HG02678 (cell line): ENCODE data around the gene RNF224.
A peak's percentile ranks its signal among the peaks of the same experiment; 100 is the strongest.

Source experiments
- ATAC-seq: cut with Tn5 transposase; IDR thresholded peaks from one replicate; pipeline ENCODE4 v1.9.1; 2021; ENCODE audit warnings: mild to moderate bottlenecking, moderate library complexity; ENCODE audit not compliant: unreplicated experiment

RNF224 gene

DNA sequence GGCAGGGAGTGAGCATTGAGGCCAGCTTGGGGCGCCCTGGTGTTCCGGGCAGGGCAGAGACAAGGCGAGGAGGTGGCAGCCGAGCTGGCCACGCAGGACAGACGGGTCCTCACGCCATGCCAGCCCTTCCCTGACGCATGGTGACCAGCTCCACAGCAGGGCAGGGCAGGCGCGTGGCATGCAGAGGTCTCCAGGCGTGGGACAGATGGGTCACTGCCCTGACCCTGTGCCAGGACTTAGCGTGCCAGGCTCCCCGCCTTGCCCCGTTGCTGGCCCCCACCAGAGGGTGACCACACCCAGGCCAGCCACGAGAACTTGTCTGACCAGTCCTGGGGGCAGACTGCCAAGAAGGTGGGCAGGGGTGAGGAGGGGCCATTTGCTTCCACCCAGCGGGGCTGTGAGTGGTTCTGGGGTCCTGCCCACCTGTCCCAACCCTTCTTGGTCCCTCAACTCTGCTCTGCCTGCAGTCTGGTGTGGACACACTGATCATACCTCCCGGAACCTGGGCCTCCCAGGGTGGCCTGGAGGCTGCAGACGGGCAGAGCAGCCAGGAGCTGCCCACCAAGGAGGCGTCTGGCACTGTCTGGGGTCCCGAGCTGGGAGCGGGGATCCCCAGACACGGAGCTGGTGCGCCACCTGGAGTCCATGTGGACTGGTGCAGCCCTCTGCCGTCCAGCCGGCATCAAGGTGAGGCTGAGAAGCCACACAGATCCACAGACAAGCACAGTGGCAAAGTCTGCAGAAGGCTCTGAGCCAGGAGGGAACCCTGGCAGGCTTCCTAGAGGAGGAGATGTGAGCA lies at the start of gene RNF224:
RNF224 (plus strand) TSS at position 449 of the 799 bp plus-strand sequence. CDS start 834 bp downstream, outside the sequence.
- ATAC-seq: no peak

DNA sequence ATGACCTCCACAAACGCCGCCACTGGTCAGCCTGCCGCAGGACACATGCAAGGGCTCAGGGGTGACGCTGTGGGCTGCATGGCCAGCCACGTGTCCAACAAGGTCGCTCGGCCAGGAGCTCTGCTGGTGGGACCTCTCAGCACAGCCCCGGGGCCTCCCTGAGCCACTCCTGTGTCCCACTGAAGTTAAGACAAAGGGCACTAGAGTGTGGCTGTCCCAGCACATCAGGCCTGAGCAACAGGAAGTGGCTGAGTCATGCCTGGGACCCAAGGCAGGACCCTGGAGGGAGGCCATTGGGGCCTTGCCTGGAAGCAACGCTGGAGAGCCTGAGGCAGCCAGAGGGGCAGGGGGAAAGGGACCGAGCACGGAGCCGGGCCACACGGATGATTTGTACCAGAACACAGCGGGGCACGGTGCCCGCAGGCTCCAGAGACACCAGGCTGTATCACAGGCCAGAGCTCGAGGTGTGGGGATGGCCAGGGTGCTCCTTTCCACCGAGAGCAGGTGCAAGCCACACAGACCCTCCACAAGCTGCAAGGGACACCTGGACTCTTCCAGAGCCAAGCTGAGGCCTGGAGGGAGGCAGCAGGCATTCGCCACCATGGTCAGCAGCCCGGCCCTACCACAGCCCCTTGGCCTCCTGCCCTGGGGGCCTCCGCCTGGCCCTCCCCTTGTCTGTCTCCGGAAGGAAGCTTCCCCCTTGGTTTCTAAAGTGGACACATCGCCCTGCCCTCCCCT lies 48.9 kb upstream of the RNF224 start:
- no peak for ATAC-seq

GRCh38 chr9:137178939-137179630 lies 48.2 kb upstream of the RNF224 start:
- ATAC-seq: no peak

DNA sequence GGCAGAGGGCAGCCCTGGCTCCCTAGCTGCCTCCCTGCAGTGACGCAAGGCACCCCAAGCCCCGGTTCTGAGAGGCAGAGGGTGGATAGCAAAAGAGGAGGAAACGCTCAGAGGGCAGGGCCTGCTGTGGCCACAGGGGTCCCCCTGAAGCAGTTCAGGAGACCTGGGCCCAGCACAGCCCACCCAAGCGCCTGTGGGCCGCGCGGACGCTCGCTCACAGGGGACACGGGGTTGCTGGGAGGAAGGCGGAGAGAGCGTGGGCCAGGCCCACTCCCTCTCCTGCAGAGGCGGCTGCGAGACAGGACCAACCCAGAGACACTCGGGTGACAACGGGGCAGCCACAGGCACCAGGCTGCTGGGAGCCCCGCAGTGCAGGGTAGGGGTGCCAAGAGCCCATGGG lies 47.5 kb upstream of the RNF224 start:
- no peak for ATAC-seq

GRCh38 chr9:137180491-137180890 lies 46.8 kb upstream of the RNF224 start:
- no peak for ATAC-seq

DNA sequence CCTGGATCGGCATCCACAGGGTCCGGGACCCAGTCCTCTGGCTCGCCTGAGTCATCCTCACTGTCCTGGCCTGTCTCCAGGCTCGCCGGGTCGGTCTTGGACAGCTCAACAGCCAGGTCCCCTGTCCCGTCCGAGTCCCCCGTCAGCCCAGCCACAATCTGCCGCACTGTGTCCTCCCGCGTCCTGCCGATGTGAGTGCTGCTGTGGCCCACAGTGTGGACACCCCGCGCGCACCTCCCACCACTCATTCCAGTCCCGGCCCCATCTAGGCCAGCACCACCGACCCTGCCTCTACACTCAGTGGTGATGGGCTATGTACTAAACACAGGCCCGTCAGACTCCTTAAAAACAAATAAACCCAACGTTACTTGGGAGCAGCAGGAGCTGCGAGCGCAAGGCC lies 45.6 kb upstream of the RNF224 start:
- no peak for ATAC-seq

- no peak for ATAC-seq
Observed at GRCh38 chr9:137182836-137183235, 44.5 kb upstream of the RNF224 start.

DNA sequence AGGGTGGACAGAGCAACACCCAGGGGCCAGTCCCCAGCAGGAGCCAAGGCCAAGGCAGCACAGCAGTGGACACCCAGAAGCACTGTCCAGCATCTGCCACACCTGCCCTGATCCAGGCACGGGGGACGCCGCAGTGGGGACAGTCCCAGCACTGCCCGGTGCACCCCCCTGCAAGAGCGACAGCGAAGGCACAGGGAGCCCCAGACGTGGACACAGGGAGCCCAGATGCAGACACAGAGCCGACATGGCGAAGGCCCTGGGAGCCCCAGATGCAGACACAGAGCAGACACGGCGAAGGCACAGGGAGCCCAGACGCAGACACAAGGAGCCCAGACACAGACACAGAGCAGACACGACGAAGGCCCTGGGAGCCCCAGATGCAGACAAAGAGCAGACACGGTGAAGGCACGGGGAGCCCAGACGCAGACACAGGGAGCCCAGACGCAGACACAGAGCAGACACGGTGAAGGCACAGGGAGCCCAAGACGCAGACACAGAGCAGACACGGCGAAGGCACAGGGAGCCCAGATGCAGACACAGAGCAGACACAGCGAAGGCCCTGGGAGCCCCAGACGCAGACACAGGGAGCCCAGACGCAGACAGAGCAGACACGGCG lies 43.2 kb upstream of the RNF224 start:
- no peak for ATAC-seq

- no peak for ATAC-seq
Observed at GRCh38 chr9:137184881-137185660, 42.2 kb upstream of the RNF224 start.

DNA sequence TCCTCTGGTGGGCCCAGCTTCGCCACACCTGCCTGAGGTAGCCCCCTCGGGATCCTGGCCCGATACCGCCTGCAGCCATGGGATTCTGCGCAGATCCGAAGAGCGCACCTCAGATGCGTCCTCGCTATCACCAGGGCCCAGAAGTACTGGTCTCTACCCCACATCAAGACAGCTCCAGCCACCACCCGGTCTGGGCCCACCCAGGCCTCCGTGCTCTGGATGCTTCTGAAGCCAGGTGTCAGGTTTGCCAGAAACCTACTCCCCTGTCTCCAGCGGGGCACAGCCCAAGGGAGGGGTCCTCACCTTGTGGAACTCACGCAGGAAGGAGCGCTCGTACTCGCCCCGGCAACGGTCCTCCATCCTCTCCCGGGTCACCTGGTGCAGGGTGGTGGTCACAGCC lies 41.4 kb upstream of the RNF224 start:
- no peak for ATAC-seq

- ATAC-seq: no peak
Observed at GRCh38 chr9:137186385-137186784, 40.9 kb upstream of the RNF224 start.

GRCh38 chr9:137187386-137187785 lies 39.9 kb upstream of the RNF224 start:
- ATAC-seq: no peak

GRCh38 chr9:137188086-137188489 lies 39.2 kb upstream of the RNF224 start:
- ATAC-seq: no peak

- ATAC-seq: peak; percentile 77
Observed at GRCh38 chr9:137188490-137189296, 38.6 kb upstream of the RNF224 start, which contains the start of the genes ANAPC2 and SSNA1. Gene ANAPC2, minus strand, starts transcription at chr9:137188560. Its CDS starts 28 bp downstream, at chr9:137188532. Gene SSNA1, plus strand, starts transcription at chr9:137188676. Its CDS starts 51 bp downstream, at chr9:137188727.

GRCh38 chr9:137189297-137190295 lies 37.7 kb upstream of the RNF224 start:
- ATAC-seq: no peak

DNA sequence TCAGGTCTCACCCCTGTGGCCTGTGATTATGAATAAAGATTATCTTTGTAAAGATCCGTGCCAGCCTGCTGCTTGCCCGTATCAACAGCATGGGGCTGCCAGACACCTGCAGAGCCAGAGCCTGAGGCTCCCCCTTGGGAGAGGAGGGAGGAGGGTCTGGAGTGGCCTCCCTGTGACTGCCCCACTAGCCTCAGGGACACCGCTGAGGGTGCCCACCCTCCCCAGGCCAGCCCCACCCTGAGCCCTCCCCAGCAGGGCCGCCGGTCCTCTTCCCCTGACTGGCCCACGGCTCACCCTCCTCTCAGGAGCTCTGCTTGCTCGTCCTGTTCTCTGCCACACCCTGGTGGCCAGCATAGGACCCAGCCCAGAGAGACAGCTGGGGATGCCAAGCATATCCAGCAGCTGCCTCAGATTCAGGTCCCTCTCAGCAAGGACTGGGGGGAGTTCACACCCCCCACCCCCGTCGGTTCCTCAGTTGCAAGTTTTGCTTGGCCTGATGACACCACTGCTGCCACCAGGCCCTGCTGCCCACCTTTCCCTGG lies 36.9 kb upstream of the RNF224 start:
- no peak for ATAC-seq

- ATAC-seq: no peak
Observed at GRCh38 chr9:137191245-137191644, 36.1 kb upstream of the RNF224 start.
